GM13977 (cell line): Measurements from ENCODE around the gene RAC3.
"Not testable (repeated sequence)": the region's sequence is repeated elsewhere in the genome, so short reads cannot be mapped to it uniquely, and the experiment has no call there.

Experiments used
- DNase-seq: peaks from one replicate; pipeline ENCODE4 v3.0.0; 2012; ENCODE audit warnings: low spot score
- CTCF ChIP-seq: IDR thresholded peaks from 2 replicates; pipeline ENCODE4 v1.5.1; 2012; ENCODE audit warnings: mild to moderate bottlenecking, control low read depth; ENCODE audit not compliant: insufficient read depth; ENCODE audit errors: extremely low read depth, missing control alignments
- in situ Hi-C: fragments of 300-500 bp; cut with MboI; formaldehyde crosslinking; loops from one replicate; pipeline ENCODE4 v1.12.0; 2022; ENCODE audit warnings: low sequenced_read_pairs, low pct_unique_long_range_greater_than_20kb, mixed read lengths, inconsistent platforms; ENCODE audit not compliant: unreplicated experiment

RAC3 gene

GRCh38 chr17:82037092-82037888, 5.8 kb downstream of the RAC3 start, which contains the start of gene DCXR:
Gene DCXR (minus strand): TSS chr17:82037697. CDS start chr17:82037682, 15 bp downstream.
- peak; percentile 98 for DNase-seq
- in situ Hi-C loops: loop anchor here (10.0 kb wide), 1 partner anchor 128 kb away; no protein-coding TSS in a partner anchor
- peak; percentile 91 for TF ChIP-seq CTCF

GRCh38 chr17:82037889-82038195, 6.4 kb downstream of the RAC3 start:
- TF ChIP-seq CTCF: no peak
- in situ Hi-C loops: loop anchor here (10.0 kb wide), 1 partner anchor 127 kb away; no protein-coding TSS in a partner anchor

GRCh38 chr17:82038796-82039409, 7.4 kb downstream of the RAC3 start:
- in situ Hi-C loops: loop anchor here (10.0 kb wide), 1 partner anchor 126 kb away; no protein-coding TSS in a partner anchor

More at GRCh38 chr17:82037889-82038195, 6.4 kb downstream of the RAC3 start:
- DNase-seq: no peak

GRCh38 chr17:82039695-82040299, 8.3 kb downstream of the RAC3 start:
- no peak for TF ChIP-seq CTCF
- in situ Hi-C loops: loop anchor here (10.0 kb wide), 1 partner anchor 125 kb away; no protein-coding TSS in a partner anchor
- no peak for DNase-seq

More at GRCh38 chr17:82038796-82039409, 7.4 kb downstream of the RAC3 start:
- not testable (repeated sequence) for DNase-seq

GRCh38 chr17:82041144-82041814, 9.8 kb downstream of the RAC3 start:
- in situ Hi-C loops: no loop called here
- DNase-seq: no peak
- TF ChIP-seq CTCF: no peak

GRCh38 chr17:82042649-82043048, 11.2 kb downstream of the RAC3 start:
- no peak for TF ChIP-seq CTCF
- DNase-seq: no peak
- in situ Hi-C loops: no loop called here
